Mucosa of descending colon (tissue), 3 donors: ENCODE data around the gene RAD51B. TPM values are rescaled to one million over a fixed set of nuclear protein-coding genes. Genes with fewer than 3 reads are reported as not detected.

ENCODE experiments used
- ATAC-seq: fragments of 200-7000 bp; cut with Tn5 transposase; one replicate; pipeline ENCODE4 v1.9.1; 2020; ENCODE audit warnings: mild to moderate bottlenecking, moderate library complexity
- DNase-seq, 3 donors: peaks; one replicate each; pipeline ENCODE4 v3.0.0-alpha.2; 2020
- H3K36me3 ChIP-seq: fragments of 200-600 bp; one replicate; pipeline ENCODE4 v1.8.0; 2021; ENCODE audit warnings: low read depth, mild to moderate bottlenecking
- H3K4me1 ChIP-seq: fragments of 200-600 bp; one replicate; pipeline ENCODE4 v1.8.0; 2021; ENCODE audit warnings: low read depth, mild to moderate bottlenecking
- H3K4me3 ChIP-seq: fragments of 200-600 bp; one replicate; pipeline ENCODE4 v1.8.0; 2021; ENCODE audit warnings: mild to moderate bottlenecking
- H3K9me3 ChIP-seq: fragments of 200-600 bp; one replicate; pipeline ENCODE4 v1.8.0; 2021; ENCODE audit warnings: mild to moderate bottlenecking
- intact Hi-C, 2 donors: fragments of 100-400 bp; cut with DNase I in 1 of 2; cut with micrococcal nuclease in 1 of 2; formaldehyde crosslinking; loops; one replicate each; pipeline versions ENCODE4 v1.11.0 to v1.11.1; 2022; cut with DNase I, micrococcal nuclease
- total RNA-seq, 3 donors: library from RNA; stranded (reverse); fragmentation: NEBNext Ultra II Directional in 2 of 3; extraction: Animal tissue kit (Norgen Biotek cat#: 25700) in 2 of 3; gene quantifications; one replicate each; pipeline versions ENCODE4 v1.2.1 to v1.2.4, GENCODE V29; 2021 to 2023
- TF ChIP-seq, protein P1 (sequence below): fragments of 200-600 bp; IDR thresholded peaks from one replicate; pipeline ENCODE4 v1.8.0; 2022; ENCODE audit warnings: antibody characterized with exemption, mild to moderate bottlenecking
- donor health status: DM: no; HTN: no; CAD: no; lungs with moderate emphysema.
- donor health status: DM: no; HTN: no; CAD: no.
- donor health status: DM: no; HTN: yes; CAD: no.

The RAD51B gene
- total RNA-seq, 3 donors from 2014 or later: 15.8 to 23.3 (median 20.9) TPM

- Histone ChIP-seq H3K4me3 (no peak overlapping the region), H3K36me3 (no peaks in the 10 kb centered on the region), H3K4me1 (peaks cover 13% of the 10 kb centered on the region), H3K9me3 (no peaks in the 10 kb centered on the region)
- TF ChIP-seq, protein P1, sequence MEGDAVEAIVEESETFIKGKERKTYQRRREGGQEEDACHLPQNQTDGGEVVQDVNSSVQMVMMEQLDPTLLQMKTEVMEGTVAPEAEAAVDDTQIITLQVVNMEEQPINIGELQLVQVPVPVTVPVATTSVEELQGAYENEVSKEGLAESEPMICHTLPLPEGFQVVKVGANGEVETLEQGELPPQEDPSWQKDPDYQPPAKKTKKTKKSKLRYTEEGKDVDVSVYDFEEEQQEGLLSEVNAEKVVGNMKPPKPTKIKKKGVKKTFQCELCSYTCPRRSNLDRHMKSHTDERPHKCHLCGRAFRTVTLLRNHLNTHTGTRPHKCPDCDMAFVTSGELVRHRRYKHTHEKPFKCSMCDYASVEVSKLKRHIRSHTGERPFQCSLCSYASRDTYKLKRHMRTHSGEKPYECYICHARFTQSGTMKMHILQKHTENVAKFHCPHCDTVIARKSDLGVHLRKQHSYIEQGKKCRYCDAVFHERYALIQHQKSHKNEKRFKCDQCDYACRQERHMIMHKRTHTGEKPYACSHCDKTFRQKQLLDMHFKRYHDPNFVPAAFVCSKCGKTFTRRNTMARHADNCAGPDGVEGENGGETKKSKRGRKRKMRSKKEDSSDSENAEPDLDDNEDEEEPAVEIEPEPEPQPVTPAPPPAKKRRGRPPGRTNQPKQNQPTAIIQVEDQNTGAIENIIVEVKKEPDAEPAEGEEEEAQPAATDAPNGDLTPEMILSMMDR: no peak
- ATAC-seq (no peak), DNase-seq (no peak)
- intact Hi-C loops: no loop called here
Observed at GRCh38 chr14:68208626-68209317, 389.2 kb downstream of the RAD51B start.

DNA sequence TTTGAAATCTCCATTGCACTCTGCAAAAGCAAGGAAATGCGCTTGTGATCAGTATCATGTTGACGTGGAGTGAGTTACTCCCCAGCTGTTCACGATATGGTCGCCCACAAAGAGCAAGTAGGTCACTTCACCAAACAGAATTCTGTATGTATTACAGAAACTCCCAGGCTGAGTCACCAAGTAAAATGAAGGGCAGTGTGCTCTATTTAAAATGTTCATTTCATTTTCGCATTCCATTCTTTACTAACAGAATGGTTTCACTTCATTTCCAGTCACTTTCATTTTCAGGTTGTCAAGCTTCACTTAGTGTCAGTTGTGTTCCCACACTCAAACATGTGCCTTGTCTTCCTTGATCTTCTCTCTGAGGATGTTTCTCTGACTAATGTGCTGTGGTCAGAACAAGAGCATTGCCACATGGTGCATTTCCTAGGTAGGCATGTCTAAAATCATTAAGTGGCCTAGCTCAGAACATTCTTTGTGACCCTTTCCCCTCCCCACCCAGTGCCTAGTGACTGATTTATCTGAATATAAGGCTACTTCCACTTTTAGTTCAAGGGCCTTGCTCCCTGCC, 391.2 kb downstream of the RAD51B start:
- H3K4me1 ChIP-seq: peaks cover 13% of the 10 kb centered on the region
- peak; percentile 89 for ATAC-seq
- no peaks in the 10 kb centered on the region for H3K9me3 ChIP-seq
- no peaks in the 10 kb centered on the region for H3K36me3 ChIP-seq
- DNase-seq: peak in 1 of 3 donors; percentile 36
- intact Hi-C loops: no loop called here
- no peak overlapping the region for H3K4me3 ChIP-seq
- TF ChIP-seq, protein P1: no peak

DNA sequence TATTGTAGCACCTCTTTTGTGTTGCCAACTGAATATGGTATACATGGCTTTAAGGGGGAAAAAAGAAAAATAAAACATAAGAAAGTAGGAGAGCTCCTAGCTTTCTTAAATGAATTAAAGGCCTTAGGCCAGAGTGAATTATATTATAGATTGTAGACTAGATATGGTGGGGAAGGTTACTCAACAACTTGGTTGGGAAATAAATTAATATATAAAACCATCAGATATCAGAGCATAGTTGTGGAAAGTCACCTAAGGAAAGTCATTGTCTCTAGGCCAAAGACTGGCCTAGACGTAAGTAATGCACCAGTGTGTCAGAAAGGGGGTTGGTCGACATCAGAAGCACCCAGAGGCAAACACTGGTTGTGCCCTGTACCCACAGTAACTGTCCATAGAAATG, 391.8 kb downstream of the RAD51B start:
- no peaks in the 10 kb centered on the region for H3K36me3 ChIP-seq
- H3K4me3 ChIP-seq: no peak overlapping the region
- TF ChIP-seq, protein P1: no peak
- H3K9me3 ChIP-seq: no peaks in the 10 kb centered on the region
- intact Hi-C loops: no loop called here
- H3K4me1 ChIP-seq: peaks cover 13% of the 10 kb centered on the region
- ATAC-seq (no peak), DNase-seq (no peak)

DNA sequence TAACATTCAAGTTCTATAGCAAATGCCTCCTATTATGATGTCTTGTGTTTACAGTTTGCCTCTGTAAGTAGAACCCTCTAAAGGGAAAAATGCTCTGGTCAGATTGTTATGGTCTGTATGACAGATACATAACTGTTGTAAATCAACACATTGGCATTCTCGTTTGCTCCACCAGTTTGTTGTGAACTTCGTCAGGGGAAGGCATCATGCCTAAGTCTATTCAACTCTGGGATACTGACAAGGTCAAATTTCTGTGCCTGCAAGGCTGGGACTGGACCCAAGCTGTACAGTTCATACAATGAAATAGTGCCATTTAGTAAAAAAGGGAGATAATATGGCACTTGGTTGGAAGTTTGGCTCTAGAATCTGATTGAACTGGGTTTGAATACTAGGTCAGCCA, 392.3 kb downstream of the RAD51B start:
- H3K4me1 ChIP-seq: peaks cover 13% of the 10 kb centered on the region
- intact Hi-C loops: no loop called here
- ATAC-seq: no peak

GRCh38 chr14:68212361-68212760, 392.8 kb downstream of the RAD51B start:
- H3K36me3 ChIP-seq: no peaks in the 10 kb centered on the region
- no peak for ATAC-seq
- TF ChIP-seq, protein P1: no peak
- intact Hi-C loops: no loop called here
- H3K9me3 ChIP-seq: no peaks in the 10 kb centered on the region
- H3K4me3 ChIP-seq: no peak overlapping the region
- no peak for DNase-seq
- peaks cover 13% of the 10 kb centered on the region for H3K4me1 ChIP-seq

More for the DNA sequence above, 392.3 kb downstream of the RAD51B start:
- DNase-seq: no peak
- TF ChIP-seq, protein P1: no peak
- Histone ChIP-seq H3K36me3 (no peaks in the 10 kb centered on the region), H3K4me3 (no peak overlapping the region), H3K9me3 (no peaks in the 10 kb centered on the region)
